Epidermal melanocyte (primary cell): ENCODE measurements around the gene LEKR1.

Experiments
- DNase-seq: peaks from one replicate; pipeline ENCODE4 v3.0.0; 2011; ENCODE audit warnings: low spot score; ENCODE audit not compliant: insufficient read length

The LEKR1 gene

GRCh38 chr3:157078811-157079185, 252.6 kb downstream of the LEKR1 start:
- no peak for DNase-seq

GRCh38 chr3:157079676-157080369, 253.7 kb downstream of the LEKR1 start:
- DNase-seq: no peak

GRCh38 chr3:157081626-157082210, 255.6 kb downstream of the LEKR1 start:
- DNase-seq: peak; percentile 77

- DNase-seq: no peak
These were observed 256.3 kb downstream of the LEKR1 start for GRCh38 chr3:157082305-157082982.

DNA sequence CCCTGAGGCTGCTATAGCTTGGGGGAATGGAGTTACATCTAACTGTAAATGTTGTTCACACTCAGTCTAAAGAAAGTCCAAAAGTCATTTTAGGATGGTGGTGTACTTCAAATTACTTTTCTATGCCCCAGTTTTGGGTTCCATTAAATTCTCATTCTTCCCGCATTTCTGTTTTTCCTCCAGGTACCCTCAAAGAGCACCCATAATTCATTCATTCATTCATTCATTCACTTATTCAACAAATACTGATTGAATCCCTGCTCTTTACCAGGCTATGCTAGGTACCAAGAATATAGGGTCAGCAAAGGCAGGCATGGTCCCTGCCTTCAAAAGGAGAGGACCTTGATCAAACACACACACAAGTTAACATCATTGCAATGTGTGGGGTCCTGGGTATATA, 257.7 kb downstream of the LEKR1 start:
- DNase-seq: no peak

DNA sequence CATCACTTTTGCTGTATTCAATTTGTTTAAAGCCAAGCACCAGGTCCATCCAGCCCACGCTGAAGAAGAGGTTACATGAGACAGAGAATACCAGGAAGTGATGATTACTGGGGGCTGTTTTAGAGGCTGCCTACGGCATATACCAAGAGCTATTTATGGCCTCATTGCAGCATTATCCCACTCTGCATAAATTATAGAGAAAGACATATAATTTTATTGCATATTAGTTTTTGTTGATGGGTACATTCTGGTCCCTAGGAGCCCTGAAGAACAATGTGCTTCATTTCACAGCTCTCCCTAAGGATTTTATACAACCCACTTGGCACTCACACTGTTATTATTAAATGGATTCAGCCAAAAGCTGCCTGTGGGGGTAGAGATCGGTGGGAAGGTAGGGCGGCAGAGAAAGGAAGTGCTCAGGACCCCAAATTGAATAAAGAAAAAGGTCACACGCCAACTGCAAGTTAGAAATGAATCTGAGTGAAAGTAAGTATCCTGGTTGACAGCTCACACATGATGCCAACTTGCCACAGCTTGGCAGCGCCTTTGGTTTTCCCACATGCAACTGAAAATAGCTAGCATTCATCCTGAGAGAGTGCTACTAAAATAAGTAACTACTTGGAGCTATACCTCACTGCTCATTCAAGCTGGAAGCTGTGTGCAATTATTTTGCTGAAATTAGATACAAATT, 260.1 kb downstream of the LEKR1 start:
- no peak for DNase-seq

GRCh38 chr3:157086775-157087174, 260.6 kb downstream of the LEKR1 start:
- no peak for DNase-seq

DNA sequence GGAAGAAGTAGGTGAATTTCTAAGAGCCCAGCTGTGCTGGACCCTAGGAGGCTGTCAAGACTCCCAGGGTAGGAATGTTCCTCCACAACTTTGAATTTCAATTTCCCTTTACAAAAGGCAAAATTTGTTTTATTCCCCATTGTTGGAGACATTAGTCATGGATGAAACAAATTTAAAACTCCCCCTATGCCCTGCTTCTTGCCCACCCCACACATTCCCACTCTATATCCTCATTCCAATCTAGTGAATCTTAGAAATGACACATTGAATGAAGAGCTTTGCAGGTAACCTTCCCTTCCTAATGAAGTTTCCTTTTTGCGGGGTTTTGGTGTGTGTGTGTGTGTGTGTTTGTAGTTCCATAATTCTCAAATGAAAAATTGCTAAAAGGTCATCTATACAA, 261.2 kb downstream of the LEKR1 start:
- no peak for DNase-seq

- no peak for DNase-seq
These were observed 261.8 kb downstream of the LEKR1 start for GRCh38 chr3:157087780-157088600.

DNA sequence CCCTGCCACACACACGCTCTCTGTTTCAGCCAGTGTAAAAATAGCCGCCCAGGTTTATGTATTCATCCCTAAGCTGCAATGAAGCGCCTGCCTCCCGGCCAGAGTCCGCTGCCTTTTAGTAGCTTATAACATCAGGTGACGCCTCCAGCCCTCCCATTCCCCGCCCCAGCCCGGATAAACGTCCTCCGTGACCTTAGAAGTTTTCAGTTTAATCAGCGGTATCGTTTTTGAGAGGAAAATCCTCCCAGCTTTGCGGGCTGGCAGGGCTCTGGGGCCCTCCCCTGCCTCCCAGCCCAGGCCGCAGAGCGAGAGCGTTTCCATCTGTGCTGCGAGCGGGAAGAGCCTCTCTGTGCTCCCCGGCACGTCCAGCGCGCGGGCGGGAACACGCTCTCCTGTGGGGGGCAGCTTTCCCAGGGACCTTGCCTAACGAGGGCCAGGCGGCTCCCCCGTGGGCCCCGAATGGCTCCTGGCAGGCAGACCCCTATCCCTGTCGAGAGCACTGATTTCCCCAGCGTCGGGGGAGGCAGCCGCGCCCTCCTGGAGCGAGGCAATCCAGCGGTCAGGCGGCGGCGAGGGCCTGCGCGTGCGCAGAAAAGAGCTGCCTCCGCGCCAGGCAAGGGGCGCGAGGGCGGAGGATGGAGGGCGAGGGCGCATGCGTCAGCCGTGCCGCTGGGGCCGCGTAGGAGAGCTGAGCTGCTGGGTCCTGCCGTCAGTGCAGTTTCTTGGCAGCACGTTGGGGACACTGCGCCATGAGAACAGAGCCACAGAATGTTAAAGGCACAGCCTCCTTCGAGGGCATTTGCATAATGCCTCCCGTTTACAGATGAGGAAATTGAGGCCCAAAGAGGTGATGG, 262.7 kb downstream of the LEKR1 start:
- DNase-seq: peak; percentile 94

GRCh38 chr3:157089455-157090221, 263.5 kb downstream of the LEKR1 start:
- DNase-seq: no peak

- DNase-seq: no peak
These were observed 265.1 kb downstream of the LEKR1 start for GRCh38 chr3:157091083-157091833.

GRCh38 chr3:157092230-157092629, 266.1 kb downstream of the LEKR1 start:
- DNase-seq: no peak

- no peak for DNase-seq
These were observed 266.9 kb downstream of the LEKR1 start for GRCh38 chr3:157093096-157093495.

DNA sequence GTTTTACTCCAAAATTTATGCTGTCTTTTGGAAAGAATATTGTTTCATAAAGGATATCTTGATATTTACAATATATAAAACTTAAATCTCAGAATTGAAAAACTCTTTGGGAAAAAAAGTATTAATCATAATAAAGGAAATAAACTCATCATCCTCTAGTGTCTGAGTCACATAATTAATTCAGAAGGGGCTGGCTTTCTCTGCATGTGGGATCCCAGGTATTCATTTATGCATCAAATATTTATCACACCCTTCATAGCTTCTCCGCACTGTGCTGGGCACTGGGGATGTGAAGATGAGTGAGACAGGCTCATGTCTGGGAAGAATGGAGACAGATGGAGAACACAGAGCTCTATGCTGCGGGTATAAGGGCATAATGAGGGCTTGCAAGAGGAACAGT, 268.1 kb downstream of the LEKR1 start:
- no peak for DNase-seq

- no peak for DNase-seq
These were observed 268.8 kb downstream of the LEKR1 start for GRCh38 chr3:157094751-157095480.
